ENCODE results near the gene GPC3. TPM values are rescaled to one million over a fixed set of nuclear protein-coding genes. Genes with fewer than 3 reads are reported as not detected.

GPC3 gene
- total RNA-seq, 2 experiments from 2014 or later: 0.25 to 0.59 TPM

DNA sequence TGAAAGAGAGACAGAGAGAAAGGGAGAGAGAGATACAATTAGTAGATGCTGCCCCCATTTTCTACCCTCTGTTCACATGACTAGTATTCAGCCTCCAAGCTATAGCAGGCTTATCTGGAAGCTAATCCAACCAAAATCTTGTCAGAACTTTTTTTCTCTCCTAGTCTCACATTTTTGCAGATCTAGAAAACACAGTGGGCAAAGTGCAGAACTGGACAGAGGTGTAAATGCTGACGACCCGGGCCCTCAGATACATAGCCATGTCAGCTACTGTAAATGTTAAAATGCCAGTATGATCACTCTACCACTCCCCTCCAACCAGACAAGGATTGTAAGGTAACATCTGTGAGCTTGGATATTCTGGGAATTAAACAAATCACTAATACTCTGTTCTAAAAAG is 34.3 kb downstream of the GPC3 start:
- H3K27me3 Mint-ChIP-seq: peaks cover 4% of the 10 kb centered on the region
- H3K4me1 ChIP-seq (ENCODE audit: insufficient read depth, low read length): no peaks in the 10 kb centered on the region

DNA sequence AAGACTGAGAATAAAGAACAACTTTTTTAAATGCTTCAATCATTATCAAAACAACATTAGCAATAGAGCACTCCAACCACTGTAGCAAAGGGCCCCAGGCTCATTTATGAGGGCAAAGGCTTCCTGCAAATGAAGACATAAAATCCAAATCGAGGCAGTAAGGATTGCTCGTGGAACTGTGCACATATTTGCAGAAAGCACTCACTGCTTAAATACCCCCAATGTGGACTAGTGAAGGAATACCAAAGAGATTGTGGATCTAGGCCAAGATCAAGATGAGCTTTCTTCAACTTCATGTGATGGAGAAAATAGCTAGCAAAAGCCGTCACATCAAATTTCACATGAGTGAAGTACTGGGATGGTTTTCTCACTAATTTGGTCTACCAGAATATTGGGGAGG is 35.2 kb downstream of the GPC3 start:
- Histone ChIP-seq H3K27ac (ENCODE audit: low read depth in 1 of 2, low read length in 2 of 2) (no peak overlapping the region), H3K4me3 (ENCODE audit: low read length) (no peak overlapping the region), H3K4me1 (ENCODE audit: insufficient read depth, low read length) (no peaks in the 10 kb centered on the region), H3K36me3 (ENCODE audit: insufficient read depth, low read length) (no peaks in the 10 kb centered on the region), H3K27me3 (ENCODE audit: control insufficient read depth in 1 of 2, insufficient read depth in 2 of 2, low read length in 2 of 2) (no peaks in the 10 kb centered on the region), H3K9me3 (ENCODE audit: control insufficient read depth in 1 of 2, insufficient read depth in 1 of 2, low read length in 2 of 2) (no peaks in the 10 kb centered on the region)
- H3K36me3 Mint-ChIP-seq (ENCODE audit: low read depth): no peaks in the 10 kb centered on the region
- intact Hi-C loops (cut with DNase I, micrococcal nuclease): no loop called here
- H3K9me3 Mint-ChIP-seq: peaks cover 4% of the 10 kb centered on the region
- peaks cover 2% of the 10 kb centered on the region for H3K27me3 Mint-ChIP-seq
- no peaks in the 10 kb centered on the region for H3K4me1 Mint-ChIP-seq (ENCODE audit: low read depth)
- POLR2A ChIA-PET: no interaction called here
- TF ChIP-seq, protein P1, sequence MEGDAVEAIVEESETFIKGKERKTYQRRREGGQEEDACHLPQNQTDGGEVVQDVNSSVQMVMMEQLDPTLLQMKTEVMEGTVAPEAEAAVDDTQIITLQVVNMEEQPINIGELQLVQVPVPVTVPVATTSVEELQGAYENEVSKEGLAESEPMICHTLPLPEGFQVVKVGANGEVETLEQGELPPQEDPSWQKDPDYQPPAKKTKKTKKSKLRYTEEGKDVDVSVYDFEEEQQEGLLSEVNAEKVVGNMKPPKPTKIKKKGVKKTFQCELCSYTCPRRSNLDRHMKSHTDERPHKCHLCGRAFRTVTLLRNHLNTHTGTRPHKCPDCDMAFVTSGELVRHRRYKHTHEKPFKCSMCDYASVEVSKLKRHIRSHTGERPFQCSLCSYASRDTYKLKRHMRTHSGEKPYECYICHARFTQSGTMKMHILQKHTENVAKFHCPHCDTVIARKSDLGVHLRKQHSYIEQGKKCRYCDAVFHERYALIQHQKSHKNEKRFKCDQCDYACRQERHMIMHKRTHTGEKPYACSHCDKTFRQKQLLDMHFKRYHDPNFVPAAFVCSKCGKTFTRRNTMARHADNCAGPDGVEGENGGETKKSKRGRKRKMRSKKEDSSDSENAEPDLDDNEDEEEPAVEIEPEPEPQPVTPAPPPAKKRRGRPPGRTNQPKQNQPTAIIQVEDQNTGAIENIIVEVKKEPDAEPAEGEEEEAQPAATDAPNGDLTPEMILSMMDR (IDR thresholded peaks at IDR 0.05): no peak
- no peak for ATAC-seq (ENCODE audit: poor library complexity)
- H3K4me3 Mint-ChIP-seq: no peak overlapping the region
- CTCF ChIA-PET: no interaction called here
- no peak for DNase-seq
- H3K27ac Mint-ChIP-seq: no peak overlapping the region

More for the DNA sequence above, 34.3 kb downstream of the GPC3 start:
- H3K4me1 Mint-ChIP-seq (ENCODE audit: low read depth): no peaks in the 10 kb centered on the region
- H3K9me3 Mint-ChIP-seq: peaks cover 4% of the 10 kb centered on the region
- no peak overlapping the region for H3K27ac Mint-ChIP-seq
- CTCF ChIA-PET: interaction anchor here (0.6 to 1.0 kb wide), 2 partner anchors 31 to 158 kb away, joined by 3 to 5 read pairs; no protein-coding TSS in a partner anchor
- intact Hi-C loops (cut with DNase I, micrococcal nuclease): no loop called here
- POLR2A ChIA-PET: no interaction called here
- no peaks in the 10 kb centered on the region for H3K36me3 Mint-ChIP-seq (ENCODE audit: low read depth)
- DNase-seq (no peak), ATAC-seq (ENCODE audit: poor library complexity) (no peak)
- H3K9me3 ChIP-seq (ENCODE audit: control insufficient read depth in 1 of 2, insufficient read depth in 1 of 2, low read length in 2 of 2): no peaks in the 10 kb centered on the region
- no peak overlapping the region for H3K4me3 ChIP-seq (ENCODE audit: low read length)
- H3K27me3 ChIP-seq (ENCODE audit: control insufficient read depth in 1 of 2, insufficient read depth in 2 of 2, low read length in 2 of 2): no peaks in the 10 kb centered on the region
- no peak overlapping the region for H3K4me3 Mint-ChIP-seq
- TF ChIP-seq, protein P1 (IDR thresholded peaks at IDR 0.05): no peak
- H3K27ac ChIP-seq (ENCODE audit: low read depth in 1 of 2, low read length in 2 of 2): no peak overlapping the region
- no peaks in the 10 kb centered on the region for H3K36me3 ChIP-seq (ENCODE audit: insufficient read depth, low read length)

DNA sequence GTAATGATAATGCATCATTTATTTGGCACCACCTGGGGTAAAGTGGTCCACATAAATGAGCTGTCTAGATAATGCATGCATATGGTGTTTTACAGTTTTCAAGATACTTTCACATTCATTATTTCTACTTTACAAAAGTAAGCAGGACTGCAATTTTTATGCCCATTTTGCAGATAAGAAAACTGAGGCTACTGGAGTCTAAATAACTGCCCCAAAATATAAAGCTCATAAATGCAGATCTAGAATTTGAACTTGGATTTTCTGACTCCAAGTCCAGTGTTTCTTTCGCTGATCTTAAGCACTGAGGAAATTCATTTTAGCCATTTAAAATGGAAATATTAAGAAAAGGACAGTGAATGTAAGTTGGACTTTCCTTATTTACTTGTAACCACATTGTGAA is 36.5 kb downstream of the GPC3 start:
- intact Hi-C loops (cut with DNase I, micrococcal nuclease): no loop called here
- DNase-seq (no peak), ATAC-seq (ENCODE audit: poor library complexity) (no peak)
- Mint-ChIP-seq H3K9me3 (peaks cover 2% of the 10 kb centered on the region), H3K4me3 (no peak overlapping the region), H3K4me1 (ENCODE audit: low read depth) (no peaks in the 10 kb centered on the region), H3K27ac (no peak overlapping the region), H3K27me3 (no peaks in the 10 kb centered on the region), H3K36me3 (ENCODE audit: low read depth) (no peaks in the 10 kb centered on the region)
- CTCF ChIA-PET: no interaction called here
- TF ChIP-seq, protein P1 (IDR thresholded peaks at IDR 0.05): no peak
- Histone ChIP-seq H3K27ac (ENCODE audit: low read depth in 1 of 2, low read length in 2 of 2) (no peak overlapping the region), H3K4me3 (ENCODE audit: low read length) (no peak overlapping the region), H3K27me3 (ENCODE audit: control insufficient read depth in 1 of 2, insufficient read depth in 2 of 2, low read length in 2 of 2) (no peaks in the 10 kb centered on the region), H3K9me3 (ENCODE audit: control insufficient read depth in 1 of 2, insufficient read depth in 1 of 2, low read length in 2 of 2) (no peaks in the 10 kb centered on the region), H3K4me1 (ENCODE audit: insufficient read depth, low read length) (no peaks in the 10 kb centered on the region), H3K36me3 (ENCODE audit: insufficient read depth, low read length) (no peaks in the 10 kb centered on the region)
- POLR2A ChIA-PET: no interaction called here

Measured in CD4-positive, alpha-beta T cell (primary cell).